ENCODE results near the gene GIGYF1. TPM values are rescaled to one million over a fixed set of nuclear protein-coding genes. Genes with fewer than 3 reads are reported as not detected.

GIGYF1 gene
- total and polyA plus RNA-seq, 2 of the 13 experiments (the other 11 are each of a cell fraction or from before 2014, with no cell fraction given) = 7.6 to 16.1 TPM

GRCh38 chr7:100642534-100642907 is 51.5 kb downstream of the GIGYF1 start (continued):
- TF ChIP-seq DRAP1 (CRISPR knock-in tag; IDR thresholded peaks at IDR 0.05) (peak; percentile 65), HIVEP1 (CRISPR knock-in tag; IDR thresholded peaks at IDR 0.05) (no peak), ZNF441 (CRISPR knock-in tag; IDR thresholded peaks at IDR 0.05; ENCODE audit: borderline replicate concordance) (0 out of 2 replicates have a peak, but pooled peaks have one; percentile 22), ZNF275 (CRISPR knock-in tag; IDR thresholded peaks at IDR 0.05; ENCODE audit: borderline replicate concordance) (peak; percentile 47; the same call in 1 of the 2 replicates), RFXAP (CRISPR knock-in tag; IDR thresholded peaks at IDR 0.05; ENCODE audit: borderline replicate concordance) (peak; percentile 19; the same call in 1 of the 2 replicates), ZNF205 (CRISPR knock-in tag; IDR thresholded peaks at IDR 0.05) (no peak), HIC2 (CRISPR knock-in tag; IDR thresholded peaks at IDR 0.05; ENCODE audit: low read depth) (0 out of 2 replicates have a peak, but pooled peaks have one; percentile 6), SP1 (IDR thresholded peaks at IDR 0.05) (no peak), SP1 (CRISPR knock-in tag; IDR thresholded peaks at IDR 0.05) (peak; percentile 66; the same call in 1 of the 2 replicates), MAF1 (CRISPR knock-in tag; IDR thresholded peaks at IDR 0.05; ENCODE audit: borderline replicate concordance) (no peak), SP5 (CRISPR knock-in tag; IDR thresholded peaks at IDR 0.05; ENCODE audit: borderline replicate concordance, low read depth) (peak; percentile 62; the same call in 1 of the 2 replicates), ZNF281 (CRISPR knock-in tag; IDR thresholded peaks at IDR 0.05; ENCODE audit: borderline replicate concordance) (no peak), SP4 (CRISPR knock-in tag; IDR thresholded peaks at IDR 0.05) (peak; percentile 70; the same call in 1 of the 2 replicates), GATAD1 (CRISPR knock-in tag; IDR thresholded peaks at IDR 0.05) (0 out of 2 replicates have a peak, but pooled peaks have one; percentile 31), ZFY (CRISPR knock-in tag; IDR thresholded peaks at IDR 0.05) (peak; percentile 73), ZNF329 (CRISPR knock-in tag; IDR thresholded peaks at IDR 0.05; ENCODE audit: low read depth) (no peak), ZNF574 (CRISPR knock-in tag; IDR thresholded peaks at IDR 0.05) (0 out of 2 replicates have a peak, but pooled peaks have one; percentile 14), ZNF124 (CRISPR knock-in tag; IDR thresholded peaks at IDR 0.05) (no peak), POLR2A (IDR thresholded peaks at IDR 0.05; ENCODE audit: insufficient read depth in 1 of 2, low read depth in 2 of 2, low read length in 2 of 2) (peak; percentile 23 to 93; a peak in 2 of 4 replicates), SMC3 (IDR thresholded peaks at IDR 0.05; ENCODE audit: low read length) (no peak), ZNF136 (CRISPR knock-in tag; IDR thresholded peaks at IDR 0.05; ENCODE audit: low read depth) (no peak)

All from HepG2 (cell line).